ENCODE results near the gene PRDM15.

GRCh38 chr21:41884501-41885030 is 5.4 kb upstream of the PRDM15 start:
- no peak for TF ChIP-seq CTCF (IDR thresholded peaks at IDR 0.05)
- no peak for TF ChIP-seq REST (IDR thresholded peaks at IDR 0.05; ENCODE audit: insufficient read depth in 1 of 2, low read depth in 2 of 2, low read length in 1 of 2)
